ENCODE measurements around the gene RAB40A.

DNA sequence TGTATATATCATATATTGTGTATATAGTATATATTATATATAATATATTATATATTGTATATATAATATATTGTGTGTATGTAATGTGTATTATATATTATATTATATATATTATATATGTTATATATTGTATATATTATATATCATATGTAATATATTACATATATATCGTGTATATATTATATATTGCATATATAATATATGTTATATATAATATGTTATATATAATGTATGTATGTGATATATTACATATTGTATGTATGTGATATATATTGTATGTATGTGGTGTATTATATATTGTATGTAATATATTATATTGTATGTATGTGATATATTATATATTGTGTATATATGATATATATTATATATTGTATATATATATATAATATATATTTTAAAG is 30.5 kb downstream of the RAB40A start:
- no peak for TF ChIP-seq CTCF (IDR thresholded peaks at IDR 0.05 in 8 of 11, conservative IDR thresholded peaks at IDR 0.05 in 3 of 11)
- no peak for TF ChIP-seq POLR2AphosphoS5 (IDR thresholded peaks at IDR 0.05)
